A549 (cell line): ENCODE data around the gene VPS35L.

Experiments used
- CEBPB ChIP-seq, 2 experiments: fragments of >200 bp in 1 of 2; sonication (Bioruptor Twin) in 1 of 2; formaldehyde crosslinking in 1 of 2; IDR thresholded peaks; 2 replicates each; pipeline ENCODE4 v1.6.1; 2012 to 2016
- CHD4 ChIP-seq: fragments of 200-600 bp; sonication (generic); IDR thresholded peaks from 2 replicates; pipeline ENCODE4 v1.6.1; 2016; ENCODE audit warnings: antibody characterized with exemption, mild to moderate bottlenecking, borderline replicate concordance
- KDM1A ChIP-seq: fragments of 200-600 bp; sonication (generic); IDR thresholded peaks from 2 replicates; pipeline ENCODE4 v1.6.1; 2016; ENCODE audit warnings: low read depth, mild to moderate bottlenecking
- POLR2A ChIP-seq: IDR thresholded peaks from 2 replicates; pipeline ENCODE4 v1.6.1; 2012; ENCODE audit warnings: mild to moderate bottlenecking, low read length
- RCOR1 ChIP-seq: fragments of 150-350 bp; IDR thresholded peaks from 2 replicates; pipeline ENCODE4 v1.6.1; 2014; ENCODE audit warnings: antibody characterized with exemption, low read length, low read depth
- TF ChIP-seq, protein P1 (sequence below): fragments of >200 bp; sonication (Bioruptor Twin); formaldehyde crosslinking; IDR thresholded peaks from 3 replicates; pipeline ENCODE4 v1.5.1; 2016
- TF ChIP-seq, protein P2 (sequence below): IDR thresholded peaks from 2 replicates; pipeline ENCODE4 v1.6.1; 2012

DNA sequence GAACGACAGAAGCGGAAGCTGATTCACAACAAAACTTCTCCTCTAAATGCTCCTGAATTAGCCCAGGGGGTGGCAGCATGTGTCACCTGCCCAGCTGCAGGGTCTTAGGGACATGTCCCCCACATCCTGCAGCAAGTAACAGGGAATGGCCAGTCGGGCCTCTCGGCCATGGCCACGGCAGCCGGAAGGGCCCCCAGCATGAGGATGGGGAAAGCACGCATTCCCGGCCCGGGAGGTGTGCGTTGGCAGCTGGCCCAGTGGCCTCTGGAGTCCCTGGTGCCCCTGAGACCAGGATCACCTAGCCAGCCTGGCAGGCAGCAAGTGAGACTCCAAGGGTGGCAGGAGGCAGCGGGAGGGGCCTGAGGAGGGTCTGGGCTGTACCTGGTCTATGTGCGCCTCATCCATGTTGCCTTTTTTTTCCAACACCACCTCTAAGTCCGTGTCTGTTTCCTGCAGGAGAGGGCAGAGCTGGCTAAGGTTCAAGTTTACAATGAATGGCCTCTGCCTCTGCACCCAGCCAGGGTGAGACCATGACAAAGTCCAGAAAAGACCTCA, 155.6 kb downstream of the VPS35L start:
- TF ChIP-seq, protein P1, sequence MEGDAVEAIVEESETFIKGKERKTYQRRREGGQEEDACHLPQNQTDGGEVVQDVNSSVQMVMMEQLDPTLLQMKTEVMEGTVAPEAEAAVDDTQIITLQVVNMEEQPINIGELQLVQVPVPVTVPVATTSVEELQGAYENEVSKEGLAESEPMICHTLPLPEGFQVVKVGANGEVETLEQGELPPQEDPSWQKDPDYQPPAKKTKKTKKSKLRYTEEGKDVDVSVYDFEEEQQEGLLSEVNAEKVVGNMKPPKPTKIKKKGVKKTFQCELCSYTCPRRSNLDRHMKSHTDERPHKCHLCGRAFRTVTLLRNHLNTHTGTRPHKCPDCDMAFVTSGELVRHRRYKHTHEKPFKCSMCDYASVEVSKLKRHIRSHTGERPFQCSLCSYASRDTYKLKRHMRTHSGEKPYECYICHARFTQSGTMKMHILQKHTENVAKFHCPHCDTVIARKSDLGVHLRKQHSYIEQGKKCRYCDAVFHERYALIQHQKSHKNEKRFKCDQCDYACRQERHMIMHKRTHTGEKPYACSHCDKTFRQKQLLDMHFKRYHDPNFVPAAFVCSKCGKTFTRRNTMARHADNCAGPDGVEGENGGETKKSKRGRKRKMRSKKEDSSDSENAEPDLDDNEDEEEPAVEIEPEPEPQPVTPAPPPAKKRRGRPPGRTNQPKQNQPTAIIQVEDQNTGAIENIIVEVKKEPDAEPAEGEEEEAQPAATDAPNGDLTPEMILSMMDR, result no peak
- TF ChIP-seq KDM1A (no peak), RCOR1 (no peak), POLR2A (no peak), CHD4 (no peak), CEBPB (IDR thresholded peaks at IDR 0.05) (no peak)
- TF ChIP-seq, protein P2, sequence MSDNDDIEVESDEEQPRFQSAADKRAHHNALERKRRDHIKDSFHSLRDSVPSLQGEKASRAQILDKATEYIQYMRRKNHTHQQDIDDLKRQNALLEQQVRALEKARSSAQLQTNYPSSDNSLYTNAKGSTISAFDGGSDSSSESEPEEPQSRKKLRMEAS, result no peak
